ENCODE results near the gene ESRRG.
"Not testable (repeated sequence)": the region's sequence is repeated elsewhere in the genome, so short reads cannot be mapped to it uniquely, and the experiment has no call there.

ESRRG gene

GRCh38 chr1:216563087-216563486 is 160.1 kb downstream of the ESRRG start:
- DNase-seq (ENCODE audit: low read depth in 2 of 2) = no peak

GRCh38 chr1:216562383-216562782 is 160.8 kb downstream of the ESRRG start:
- DNase-seq (ENCODE audit: low read depth in 2 of 2) = no peak

GRCh38 chr1:216560527-216560926 is 162.7 kb downstream of the ESRRG start:
- no peak for DNase-seq (ENCODE audit: low read depth in 2 of 2)

GRCh38 chr1:216559359-216559758 is 163.9 kb downstream of the ESRRG start:
- no peak for DNase-seq (ENCODE audit: low read depth in 2 of 2)

DNA sequence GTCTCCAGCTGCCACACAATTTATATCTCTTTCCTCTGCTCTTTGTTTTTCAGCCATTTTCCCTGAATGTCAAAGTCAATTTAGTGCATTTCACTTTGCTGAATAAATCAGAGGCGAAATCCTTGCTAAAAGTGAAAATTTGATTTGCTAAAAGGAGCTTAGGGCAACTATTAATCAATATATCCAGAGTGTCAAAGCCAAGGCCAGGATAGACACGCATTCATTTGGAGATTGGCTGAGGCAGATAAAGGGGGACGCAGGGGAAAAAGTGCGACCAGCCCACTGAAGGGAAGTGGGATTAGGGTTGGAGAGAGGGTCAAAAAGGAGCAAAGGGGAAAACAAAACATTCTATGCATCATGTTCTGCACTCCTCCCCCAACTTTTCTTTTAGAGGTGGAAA is 167.6 kb downstream of the ESRRG start:
- DNase-seq (ENCODE audit: low read depth in 2 of 2) = no peak

DNA sequence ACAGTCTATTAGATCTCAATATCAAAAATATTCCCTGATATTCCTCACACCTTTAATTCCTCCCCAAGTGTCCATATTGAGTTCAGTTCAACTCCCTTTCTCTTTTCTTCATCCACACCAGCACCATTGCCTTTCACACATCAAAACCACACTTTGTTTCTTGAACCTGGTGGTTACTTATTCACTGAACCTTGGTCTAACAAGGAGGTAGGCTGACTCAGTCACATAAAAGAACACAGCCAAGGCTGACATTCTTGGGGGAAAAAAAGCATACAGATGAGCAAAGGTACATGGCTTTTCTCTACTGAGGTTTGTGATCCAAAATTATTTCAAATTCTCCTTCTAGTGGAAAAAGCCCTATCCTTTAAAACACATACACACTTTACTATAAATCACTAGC is 168.3 kb downstream of the ESRRG start:
- DNase-seq (ENCODE audit: low read depth in 2 of 2) = no peak

DNA sequence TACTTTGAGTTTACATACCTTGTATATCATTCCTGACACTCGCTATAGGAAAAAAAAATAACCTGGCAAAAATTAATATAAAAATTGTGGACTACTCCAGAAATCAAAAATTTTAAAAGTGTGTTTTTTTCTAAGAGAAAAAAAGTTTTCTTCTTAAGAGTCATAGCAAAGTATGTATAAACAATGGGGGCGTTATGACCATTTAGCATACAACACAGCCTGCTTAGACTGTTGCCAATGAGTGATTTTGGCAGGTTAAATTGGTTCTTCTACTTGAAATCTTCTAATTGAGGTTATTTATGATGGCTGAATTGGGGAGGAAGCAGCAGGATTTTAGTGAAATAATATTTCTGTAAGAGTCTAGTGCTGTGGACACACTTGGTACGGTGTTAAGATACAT is 169.5 kb downstream of the ESRRG start:
- DNase-seq (ENCODE audit: low read depth in 2 of 2) = no peak

DNA sequence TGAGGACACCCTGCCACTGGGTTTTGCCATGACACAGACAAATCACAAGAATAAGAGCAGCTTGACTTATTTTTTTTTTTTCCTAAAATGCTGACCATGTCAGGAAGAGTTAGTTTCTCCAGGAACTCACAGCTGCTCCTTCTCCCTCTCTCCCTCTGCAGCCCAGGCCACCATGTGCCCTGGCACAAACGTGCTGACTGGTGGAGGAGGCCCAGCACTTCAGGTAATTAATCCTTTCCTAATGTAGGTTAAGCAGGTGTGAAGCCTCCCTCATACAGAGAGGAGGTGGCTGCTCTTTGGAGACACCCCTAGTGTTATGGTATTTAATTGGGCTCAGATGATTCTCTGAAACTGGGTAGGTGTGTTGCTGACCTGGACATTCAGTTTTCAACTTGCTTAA is 170.2 kb downstream of the ESRRG start:
- no peak for DNase-seq (ENCODE audit: low read depth in 2 of 2)

GRCh38 chr1:216549796-216550195 is 173.4 kb downstream of the ESRRG start:
- no peak for DNase-seq (ENCODE audit: low read depth in 2 of 2)

DNA sequence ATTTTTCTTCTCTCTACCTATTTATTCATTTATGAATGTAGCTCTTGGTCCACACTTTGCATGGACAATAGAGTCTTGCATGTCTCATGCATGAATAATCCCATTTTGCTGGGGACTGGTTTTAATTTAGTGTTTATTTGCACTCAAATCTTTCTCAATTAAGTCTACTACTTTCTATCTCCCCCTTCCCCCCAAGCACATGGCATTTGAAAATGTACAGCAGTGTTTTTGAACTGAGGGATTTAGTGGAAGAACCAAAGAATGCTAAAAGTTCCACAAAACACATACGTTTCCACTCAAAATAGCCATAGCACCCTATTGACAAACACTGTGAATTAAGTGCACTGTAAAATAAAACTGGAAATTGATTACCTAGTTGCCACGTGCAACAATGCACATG is 180.5 kb downstream of the ESRRG start:
- DNase-seq (ENCODE audit: low read depth in 2 of 2) = no peak

DNA sequence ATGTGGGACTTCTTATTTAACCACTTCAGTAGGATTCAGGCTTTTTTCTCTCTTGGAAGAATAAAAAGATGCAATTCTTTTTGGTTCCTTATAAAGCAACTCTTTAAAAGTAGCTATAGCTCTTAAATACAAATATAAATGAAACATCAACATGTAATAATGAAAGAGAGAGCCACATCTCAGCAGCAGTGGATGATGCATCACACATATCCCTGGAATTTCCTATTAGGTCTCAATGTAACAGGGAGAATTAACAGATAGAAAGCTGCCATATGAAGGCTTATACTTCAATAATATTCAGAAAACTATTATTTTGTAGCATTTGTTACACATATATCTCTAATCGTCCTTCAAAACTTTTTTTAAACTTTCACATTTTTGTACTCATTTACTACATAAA is 181.0 kb downstream of the ESRRG start:
- no peak for DNase-seq (ENCODE audit: low read depth in 2 of 2)

- no peak for DNase-seq (ENCODE audit: low read depth in 2 of 2)
Measured at GRCh38 chr1:216535751-216536150, 187.5 kb downstream of the ESRRG start.

DNA sequence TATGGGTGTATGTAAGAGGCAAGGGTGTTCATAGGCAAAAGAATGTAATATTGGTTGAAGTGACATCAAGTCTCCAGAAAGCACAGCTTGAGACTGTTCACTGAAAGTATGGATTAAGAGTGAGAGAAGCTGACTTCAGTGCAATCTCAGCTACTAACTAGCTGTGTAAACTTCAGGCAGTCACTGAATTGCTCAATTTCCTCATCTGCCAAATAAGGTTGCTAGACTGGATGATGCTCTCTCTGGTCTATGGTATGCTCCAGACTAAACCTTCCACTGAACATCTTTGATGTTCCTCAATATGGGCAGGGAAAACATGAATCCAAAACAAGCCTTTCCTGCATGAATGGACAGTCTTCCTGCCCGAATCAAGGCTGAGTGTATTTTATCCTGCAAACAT is 188.2 kb downstream of the ESRRG start:
- DNase-seq (ENCODE audit: low read depth in 2 of 2) = no peak

- no peak for DNase-seq (ENCODE audit: low read depth in 2 of 2)
Measured at GRCh38 chr1:216533776-216534175, 189.5 kb downstream of the ESRRG start.

DNA sequence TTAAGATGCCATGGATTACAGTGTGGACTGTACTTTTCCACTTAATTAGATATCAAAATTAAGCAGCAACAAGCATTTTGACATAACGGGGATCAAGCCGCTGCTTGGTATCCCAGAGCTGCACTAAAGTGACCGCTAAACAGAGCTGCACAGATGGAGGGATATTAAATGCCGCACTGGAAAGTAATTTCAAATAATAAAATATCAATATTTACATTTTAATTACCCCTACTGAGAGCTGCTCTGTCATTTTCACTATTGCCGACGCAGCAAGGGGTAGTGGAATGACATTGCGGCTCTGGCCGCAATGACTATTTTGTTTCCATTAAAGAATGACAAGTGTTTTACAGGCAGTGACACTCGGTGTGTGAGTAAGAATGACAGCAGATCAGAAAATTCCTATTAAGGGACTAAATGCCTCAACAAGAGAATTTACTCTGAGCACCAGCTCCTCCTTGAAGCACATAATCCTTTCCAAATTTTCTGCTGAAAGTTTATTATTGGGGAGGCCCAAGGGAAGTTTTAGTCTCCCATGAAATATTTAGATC is 190.9 kb downstream of the ESRRG start:
- DNase-seq (ENCODE audit: low read depth in 2 of 2) = no peak

DNA sequence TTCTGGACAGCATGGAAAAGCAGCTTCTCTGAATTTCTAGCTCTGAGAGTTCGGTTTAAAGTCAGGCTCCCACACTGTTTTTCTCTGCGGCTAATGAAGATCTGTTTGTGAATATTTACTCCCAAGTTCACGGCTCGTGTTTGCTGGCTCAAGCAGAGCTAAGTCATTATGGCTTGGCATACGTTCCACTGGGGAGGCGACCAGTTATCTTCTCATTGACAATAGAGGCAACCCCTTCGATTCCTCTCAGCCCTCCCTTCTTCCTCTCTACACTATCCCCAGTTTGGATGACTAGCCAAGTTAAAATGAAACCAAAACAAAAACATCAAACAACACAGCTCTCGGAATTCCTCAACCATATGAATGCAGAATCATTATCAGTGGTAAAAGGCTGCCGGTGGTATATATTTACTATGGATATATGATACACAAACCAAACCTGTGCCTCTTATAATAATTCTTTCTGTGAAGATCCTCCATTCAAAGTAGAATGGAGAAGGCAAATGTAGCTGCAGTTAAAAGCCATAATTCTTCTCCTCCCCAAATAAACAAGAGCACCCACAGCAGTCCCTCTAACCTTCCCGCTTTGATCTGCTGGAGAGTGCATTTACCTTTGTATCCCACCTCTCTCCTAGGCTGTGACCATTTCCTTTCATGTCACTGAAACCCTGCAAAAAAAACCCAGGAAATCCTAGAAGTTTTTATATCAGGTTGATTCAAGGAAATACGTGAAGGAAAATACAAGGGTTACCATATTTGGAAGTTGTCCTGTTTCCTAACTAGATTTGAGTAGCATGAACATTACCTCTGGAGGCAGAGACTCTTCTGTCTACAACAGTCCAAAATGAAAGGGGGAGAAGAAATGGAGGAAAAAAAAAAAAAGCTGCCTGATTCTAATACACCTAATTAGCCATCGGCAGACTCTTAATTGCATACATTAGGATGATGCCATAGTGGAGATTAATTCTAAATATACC is 191.7 kb downstream of the ESRRG start:
- no peak for DNase-seq (ENCODE audit: low read depth in 2 of 2)

GRCh38 chr1:216529851-216530250 is 193.4 kb downstream of the ESRRG start:
- not testable (repeated sequence) for DNase-seq (ENCODE audit: low read depth in 2 of 2)

GRCh38 chr1:216528816-216529215 is 194.4 kb downstream of the ESRRG start:
- DNase-seq (ENCODE audit: low read depth in 2 of 2) = no peak

GRCh38 chr1:216523449-216524190 is 199.6 kb downstream of the ESRRG start:
- DNase-seq (ENCODE audit: low read depth in 2 of 2) = no peak

DNA sequence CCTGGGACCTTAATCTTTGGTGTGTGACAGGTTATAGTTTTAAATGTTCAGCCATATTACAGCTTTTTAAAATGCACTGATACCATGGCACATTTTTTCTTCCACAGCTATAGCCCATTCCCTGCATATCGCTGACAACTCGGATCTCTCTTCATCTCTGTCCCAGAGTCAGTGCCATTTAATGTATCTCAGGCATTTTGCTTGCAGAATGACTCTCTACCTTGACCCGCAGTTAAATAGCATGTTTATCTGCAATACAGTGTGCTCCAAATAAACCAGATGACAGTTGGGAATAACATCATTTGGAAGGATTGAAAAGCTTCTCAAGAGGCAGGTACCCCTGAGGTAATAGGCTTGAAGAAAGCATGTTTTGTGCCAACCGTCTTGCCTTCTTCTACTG is 200.2 kb downstream of the ESRRG start:
- DNase-seq (ENCODE audit: low read depth in 2 of 2) = no peak

DNA sequence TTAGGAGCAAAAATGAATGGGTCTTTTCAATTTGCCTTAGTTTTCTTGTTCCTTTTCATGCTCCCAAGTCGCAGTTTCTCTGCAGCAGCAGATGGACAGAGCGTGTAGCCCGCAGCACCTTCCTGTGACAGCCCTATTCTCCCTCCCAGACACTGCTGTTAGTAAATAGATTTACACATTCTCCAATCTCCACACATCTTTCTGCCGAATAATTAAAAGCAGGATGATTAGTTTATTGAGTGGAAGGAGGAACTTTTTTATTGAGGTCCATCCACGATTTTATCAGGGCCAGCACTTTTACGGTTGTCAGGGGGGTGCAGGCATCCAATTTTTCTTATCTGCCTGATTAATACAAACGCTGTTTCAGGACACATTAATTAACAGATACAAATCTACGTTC is 201.8 kb downstream of the ESRRG start:
- no peak for DNase-seq (ENCODE audit: low read depth in 2 of 2)

DNA sequence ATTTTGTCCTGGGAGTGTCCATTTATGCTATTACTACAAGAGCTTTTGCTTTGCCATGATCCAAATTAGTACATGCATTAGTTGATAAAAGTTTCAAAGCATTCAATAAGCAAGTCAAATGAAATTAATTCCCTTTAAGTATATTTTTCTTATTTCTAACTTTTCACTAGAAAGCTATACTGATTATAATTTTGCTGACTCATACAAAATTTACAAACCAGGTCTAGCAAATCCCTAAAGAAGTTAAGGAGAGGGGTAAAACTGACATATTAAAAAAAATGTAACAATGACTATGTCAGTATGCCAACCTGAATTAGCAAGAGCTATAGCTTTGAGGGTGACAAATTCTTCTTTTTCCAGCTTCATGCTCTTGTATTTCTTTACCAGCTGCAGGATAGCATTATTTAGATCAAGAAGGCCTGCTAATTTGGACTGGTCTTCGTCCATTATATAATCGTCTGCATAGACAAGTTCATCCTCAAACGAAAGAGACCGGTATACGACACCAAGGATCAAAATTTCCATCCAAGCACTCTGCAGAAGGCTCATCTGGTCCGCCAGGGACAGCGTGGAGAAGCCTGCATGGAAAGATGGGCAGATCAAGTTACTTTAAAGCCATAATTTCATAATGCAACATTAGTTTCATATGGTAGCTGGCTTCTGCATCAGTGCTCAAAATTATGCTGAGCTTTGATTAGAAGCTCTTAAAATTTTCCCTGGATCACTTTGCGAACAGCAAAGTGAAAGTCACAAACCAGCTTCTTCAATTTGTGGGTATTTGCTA is 204.2 kb downstream of the ESRRG start:
- DNase-seq (ENCODE audit: low read depth in 2 of 2) = no peak

All from stimulated activated CD4-positive, alpha-beta T cell treated with anti-CD3 and anti-CD28 coated beads, Interleukin-4, amount 100 ng/mL, for 48 hours (primary cell).